ENCODE results near the gene STX16.

The STX16 gene

GRCh38 chr20:58698741-58699622 is 47.9 kb downstream of the STX16 start:
- no peak for DNase-seq (ENCODE audit: low read depth)

DNA sequence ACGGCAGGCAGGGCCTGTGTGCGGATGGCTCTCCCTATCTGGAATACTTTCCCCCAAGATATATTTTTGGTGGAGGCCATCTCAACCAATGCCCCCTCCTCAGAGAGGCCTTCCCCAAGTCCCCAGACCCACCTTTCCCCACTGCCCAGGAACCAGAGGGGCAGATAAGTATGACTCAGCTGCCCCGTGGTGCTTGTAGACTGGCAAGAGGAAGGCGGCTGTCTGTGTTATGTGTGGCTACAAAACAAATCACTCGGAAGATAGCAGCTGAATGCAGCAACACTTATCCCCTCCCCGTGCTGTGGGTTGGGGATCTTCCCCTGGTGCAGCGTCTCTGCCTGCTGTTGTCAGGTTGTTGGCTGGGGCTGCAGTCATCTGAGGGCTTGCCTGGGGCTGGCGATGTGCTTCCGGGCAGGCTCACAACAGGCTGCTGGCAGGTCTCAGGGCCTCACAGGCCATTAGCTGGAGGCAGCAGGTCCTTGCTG is 48.6 kb downstream of the STX16 start:
- DNase-seq (ENCODE audit: low read depth), result no peak

- no peak for DNase-seq (ENCODE audit: low read depth)
Observed at GRCh38 chr20:58700121-58700821, 49.2 kb downstream of the STX16 start.

DNA sequence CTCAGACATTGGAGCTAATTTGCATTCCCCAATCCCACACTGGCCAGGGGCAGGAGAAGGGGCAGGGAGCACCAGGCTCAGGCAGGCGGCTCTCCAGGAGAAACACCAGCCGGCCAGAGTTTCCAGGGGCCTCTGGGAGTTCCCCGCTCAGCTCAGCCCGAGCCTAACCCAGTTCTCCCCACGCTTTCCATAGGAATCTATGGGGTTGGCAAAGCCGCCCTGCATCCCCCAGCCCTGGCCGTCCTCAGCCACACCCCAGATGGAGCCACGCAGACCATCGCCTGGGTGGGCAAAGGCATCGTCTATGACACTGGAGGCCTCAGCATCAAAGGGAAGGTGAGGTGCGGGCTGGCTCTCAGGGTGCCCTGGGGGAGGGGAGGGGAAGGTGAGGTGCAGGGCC is 49.7 kb downstream of the STX16 start:
- DNase-seq (ENCODE audit: low read depth), result no peak

DNA sequence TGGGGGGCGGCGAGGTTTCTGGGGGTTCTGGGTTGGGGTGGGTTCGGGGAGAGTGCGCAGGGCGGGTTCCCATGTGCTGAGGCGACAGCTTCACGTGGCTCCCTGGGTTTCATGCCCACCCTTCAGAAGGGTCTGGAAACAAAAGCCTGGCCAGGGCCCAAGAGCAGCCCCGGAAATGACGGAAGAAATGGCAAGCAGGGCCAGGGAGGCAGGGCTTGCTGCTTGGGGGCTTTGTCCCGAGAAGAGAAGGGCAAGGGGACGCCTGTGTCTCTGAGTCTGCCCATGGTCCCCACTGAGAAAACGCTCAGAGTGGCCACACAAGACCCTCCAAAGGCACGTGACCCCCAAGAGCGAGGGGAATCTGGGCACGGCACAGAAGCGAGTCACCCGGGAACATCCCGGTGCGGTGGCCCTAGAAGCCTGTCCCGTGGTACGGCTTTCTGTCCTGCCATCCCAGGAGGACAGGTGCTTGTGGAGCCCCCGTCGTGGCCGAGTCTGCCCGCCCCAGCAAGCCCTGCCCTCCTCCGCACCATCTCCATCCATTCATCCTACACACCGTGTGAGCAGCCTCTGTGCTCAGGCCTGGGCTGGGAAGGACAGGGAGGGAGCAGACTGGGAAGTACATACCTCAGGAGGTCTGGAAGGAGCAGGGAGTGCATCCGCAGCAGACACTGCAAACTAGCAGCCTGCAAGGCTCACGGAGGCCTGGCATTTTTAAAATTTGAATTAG is 50.5 kb downstream of the STX16 start:
- no peak for DNase-seq (ENCODE audit: low read depth)

- DNase-seq (ENCODE audit: low read depth), result no peak
Observed at GRCh38 chr20:58702161-58702510, 51.1 kb downstream of the STX16 start.

GRCh38 chr20:58702859-58703648 is 52.0 kb downstream of the STX16 start:
- DNase-seq (ENCODE audit: low read depth), result no peak

GRCh38 chr20:58703765-58704371 is 52.8 kb downstream of the STX16 start:
- no peak for DNase-seq (ENCODE audit: low read depth)

- DNase-seq (ENCODE audit: low read depth), result no peak
Observed at GRCh38 chr20:58705208-58705926, 54.3 kb downstream of the STX16 start.

DNA sequence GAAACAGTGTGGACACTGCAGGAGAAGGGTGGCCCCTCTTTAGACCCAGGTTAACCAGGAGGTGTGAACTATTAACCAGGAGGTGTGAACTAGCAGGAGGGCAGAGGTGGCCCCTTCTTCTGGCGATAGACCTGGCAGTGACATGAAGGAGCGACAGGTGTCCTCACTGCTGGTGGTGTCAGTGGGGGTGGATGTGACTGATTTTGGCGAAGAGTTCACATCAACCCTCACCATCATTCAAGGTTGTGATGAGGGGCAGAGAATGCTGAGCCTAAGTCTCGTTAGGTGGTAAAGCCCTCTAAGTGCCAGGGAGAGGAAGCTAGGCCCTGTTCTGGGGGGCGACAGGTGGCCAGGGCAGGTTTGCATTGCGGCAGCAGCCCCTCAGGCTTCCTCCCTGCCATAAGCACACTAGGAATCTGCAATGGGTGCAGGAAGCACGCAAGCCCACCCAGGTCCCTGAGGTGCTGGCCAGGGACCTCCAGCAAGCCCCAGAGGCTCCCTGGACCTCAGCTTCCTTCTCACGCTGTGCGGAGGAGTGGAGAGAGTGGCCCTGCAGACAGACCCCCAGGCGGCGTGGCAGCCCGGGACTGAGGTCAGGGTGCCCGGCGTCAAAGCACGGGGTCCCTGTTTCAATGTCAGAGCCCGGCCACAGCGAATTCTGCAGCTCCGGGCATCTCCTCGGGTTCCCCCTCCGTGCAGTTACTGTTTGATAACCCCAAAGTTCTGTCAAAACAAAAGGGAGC is 55.2 kb downstream of the STX16 start:
- no peak for DNase-seq (ENCODE audit: low read depth)

GRCh38 chr20:58706975-58707681 is 56.0 kb downstream of the STX16 start:
- DNase-seq (ENCODE audit: low read depth), result no peak

DNA sequence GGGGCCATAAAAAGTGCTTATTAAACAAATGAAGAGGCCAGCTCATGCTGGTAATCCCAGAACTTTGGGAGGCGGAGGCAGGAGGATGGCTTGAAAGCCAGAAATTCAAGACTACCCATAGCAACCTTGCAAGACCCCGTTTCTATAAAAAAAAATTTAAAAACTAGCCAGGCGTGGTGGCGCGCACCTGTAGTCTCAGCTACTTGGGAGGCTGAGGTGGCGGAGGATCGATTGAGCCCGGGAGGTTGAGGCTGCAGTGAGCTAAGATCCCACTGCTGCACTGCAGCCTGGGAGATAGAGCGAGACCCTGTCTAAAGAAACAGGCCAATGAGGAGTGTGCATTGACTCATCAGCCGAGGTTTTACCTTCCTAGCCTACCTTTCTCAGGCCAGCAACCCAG is 56.7 kb downstream of the STX16 start:
- DNase-seq (ENCODE audit: low read depth), result no peak

GRCh38 chr20:58708246-58708931 is 57.3 kb downstream of the STX16 start:
- DNase-seq (ENCODE audit: low read depth), result no peak

GRCh38 chr20:58709013-58709702 is 58.1 kb downstream of the STX16 start:
- DNase-seq (ENCODE audit: low read depth), result no peak

GRCh38 chr20:58709703-58710039 is 58.6 kb downstream of the STX16 start:
- no peak for DNase-seq (ENCODE audit: low read depth)

GRCh38 chr20:58710481-58711265 is 59.6 kb downstream of the STX16 start:
- no peak for DNase-seq (ENCODE audit: low read depth)

DNA sequence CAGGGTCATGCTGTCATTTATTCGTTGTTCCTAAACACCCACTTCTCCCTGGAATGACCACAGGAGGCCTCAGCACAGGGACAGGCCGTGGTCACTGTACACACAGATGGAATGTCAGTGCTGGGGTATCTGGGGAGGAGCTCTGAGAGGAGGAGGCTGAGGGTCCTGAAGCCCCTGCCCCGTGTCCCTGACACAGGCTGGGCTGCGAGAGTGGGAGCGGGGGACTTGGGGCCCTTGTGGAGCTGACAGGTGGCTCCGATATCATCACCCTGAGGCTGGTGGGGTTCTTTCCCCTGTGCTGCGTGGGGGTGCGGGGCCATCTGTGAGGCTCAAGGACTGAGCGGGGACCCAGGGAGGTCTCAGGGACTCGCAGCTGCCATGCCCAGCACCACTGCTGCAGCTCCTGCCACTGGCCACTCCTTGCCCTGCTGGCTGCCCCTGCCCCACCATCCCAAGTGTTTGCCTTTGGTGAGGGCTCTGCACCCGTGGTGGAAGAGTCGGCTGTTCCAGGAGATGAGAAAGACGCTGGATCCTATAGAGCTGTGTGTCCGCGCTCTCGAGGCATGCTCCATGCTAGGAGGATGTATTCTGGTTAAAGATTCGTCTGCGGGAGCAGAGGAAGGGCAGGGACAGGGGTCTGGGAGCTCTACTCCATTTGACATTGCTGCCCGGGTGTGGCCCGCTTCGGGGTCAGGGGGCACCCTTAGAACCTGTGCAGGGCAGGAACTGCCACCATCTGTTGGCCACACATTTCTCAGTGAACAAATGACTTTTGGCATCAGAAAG is 60.4 kb downstream of the STX16 start:
- DNase-seq (ENCODE audit: low read depth), result no peak

Measured in stimulated activated CD4-positive, alpha-beta T cell treated with anti-CD3 and anti-CD28 coated beads, Interleukin-2, amount 100 ng/mL, for 4 hours (primary cell).